ENCODE measurements around the gene CATSPERZ. TPM values are rescaled to one million over a fixed set of nuclear protein-coding genes. Genes with fewer than 3 reads are reported as not detected.
A peak's percentile ranks its signal among the peaks of the same experiment; 100 is the strongest.

The CATSPERZ gene
- total and polyA plus RNA-seq, 9 of the 15 experiments (the other 6 are each of a cell fraction or from before 2014, with no cell fraction given): 0.86 to 8.5 (median 3.5) TPM

- Histone ChIP-seq H3K27ac (ENCODE audit: extremely low read depth, low read depth, low read length) (peak overlapping the region; percentile 100), H3K4me3 (peak overlapping the region; percentile 72), H3K9ac (ENCODE audit: insufficient read depth in 1 of 2, low read depth in 2 of 2, low read length in 2 of 2) (peak overlapping the region; percentile 94 to 100), H3K27me3 (ENCODE audit: control insufficient read depth in 2 of 2, insufficient read depth in 2 of 2, low read length in 2 of 2) (no peaks in the 10 kb centered on the region), H3K9me1 (ENCODE audit: control insufficient read depth, insufficient read depth, low read length) (peaks cover 5% of the 10 kb centered on the region), H3K4me1 (replicated peaks in 1 of 2; ENCODE audit: control insufficient read depth in 2 of 2, insufficient read depth in 2 of 2, low read length in 2 of 2) (peaks cover 32 to 53% of the 10 kb centered on the region in 2 experiments), H2AFZ (ENCODE audit: low read depth, low read length) (peak overlapping the region; percentile 93), H3K4me2 (ENCODE audit: insufficient read depth, low read length) (peak overlapping the region; percentile 93), H3K79me2 (ENCODE audit: control insufficient read depth, insufficient read depth, low read length) (peaks cover 37% of the 10 kb centered on the region), H3K36me3 (ENCODE audit: control insufficient read depth, insufficient read depth, low read length) (peaks cover 22% of the 10 kb centered on the region; the same call in 2 of the 3 replicates), H3K9me3 (replicated peaks; ENCODE audit: control insufficient read depth, insufficient read depth, low read depth, low read length) (no peaks in the 10 kb centered on the region), H4K20me1 (replicated peaks; ENCODE audit: control insufficient read depth, insufficient read depth, low read length) (no peaks in the 10 kb centered on the region; the same call in 1 of the 2 replicates)
- in situ Hi-C loops (cut with MboI) (no loop called here), intact Hi-C loops (cut with micrococcal nuclease) (loop anchor here (1.0 to 10.0 kb wide), 6 partner anchors 34 to 470 kb away; partner anchors contain the start of genes FKBP2, MARK2, PPP1R14B and STIP1)
- ATAC-seq: peak; percentile 69
- DNase-seq (ENCODE audit: extremely low read depth in 1 of 4, low spot score in 3 of 4): peak; percentile 64 to 95 (median 76)
- TSS peak; percentile 97 for BruUV-seq (replicated peaks)
- ChIA-PET CTCF (ENCODE audit: low intra/inter-chr PET ratio) (interaction anchor here (1.4 kb wide), 1 partner anchor 100 kb away, joined by 10 read pairs; no protein-coding TSS in a partner anchor), POLR2A (interaction anchor here (0.5 to 5.8 kb wide), 18 partner anchors 13 to 1195 kb away, joined by 3 to 68 read pairs (median 4); partner anchors contain the start of genes BAD, FERMT3, NUDT22 and PPP1R14B)
- FAIRE-seq: no peak
- 1% methylated on average over 45 of the region's 46 CpGs for WGBS (ENCODE audit: insufficient coverage, low coverage, missing lambda C conversion rate)
- TF ChIP-seq ESRRA (IDR thresholded peaks at IDR 0.05; ENCODE audit: borderline replicate concordance, low read depth) (peak; percentile 100), ZNF324 (CRISPR knock-in tag; IDR thresholded peaks at IDR 0.05) (no peak), PTTG1 (tag; IDR thresholded peaks at IDR 0.05; ENCODE audit: low read depth) (no peak), ZNF609 (CRISPR knock-in tag; IDR thresholded peaks at IDR 0.05; ENCODE audit: borderline replicate concordance) (0 out of 2 replicates have a peak, but pooled peaks have one; percentile 7), YY1 (IDR thresholded peaks at IDR 0.05; ENCODE audit: borderline replicate concordance in 1 of 3, control insufficient read depth in 1 of 3, extremely low read depth in 1 of 3, insufficient read depth in 3 of 3, insufficient read length in 1 of 3, insufficient replicate concordance in 2 of 3, low read depth in 1 of 3, low read length in 2 of 3) (peak in 1 of 3 experiments; percentile 7), KAT7 (CRISPR knock-in tag; IDR thresholded peaks at IDR 0.05; ENCODE audit: borderline replicate concordance) (0 out of 2 replicates have a peak, but pooled peaks have one; percentile 55), ARID3A (IDR thresholded peaks at IDR 0.05; ENCODE audit: borderline replicate concordance, low read depth, low read length) (0 out of 2 replicates have a peak, but pooled peaks have one; percentile 19), ZNF217 (CRISPR knock-in tag; IDR thresholded peaks at IDR 0.05) (no peak), YBX1 (IDR thresholded peaks at IDR 0.05) (no peak), ARID3B (CRISPR knock-in tag; IDR thresholded peaks at IDR 0.05; ENCODE audit: borderline replicate concordance) (no peak)
Measured at GRCh38 chr11:64304316-64305072, 4.3 kb downstream of the CATSPERZ start.
